ENCODE results near the gene ARID4A. TPM values are rescaled to one million over a fixed set of nuclear protein-coding genes. Genes with fewer than 3 reads are reported as not detected.

The ARID4A gene
- total and polyA plus RNA-seq, 11 donors = 5.6 to 23.1 (median 15.5) TPM

DNA sequence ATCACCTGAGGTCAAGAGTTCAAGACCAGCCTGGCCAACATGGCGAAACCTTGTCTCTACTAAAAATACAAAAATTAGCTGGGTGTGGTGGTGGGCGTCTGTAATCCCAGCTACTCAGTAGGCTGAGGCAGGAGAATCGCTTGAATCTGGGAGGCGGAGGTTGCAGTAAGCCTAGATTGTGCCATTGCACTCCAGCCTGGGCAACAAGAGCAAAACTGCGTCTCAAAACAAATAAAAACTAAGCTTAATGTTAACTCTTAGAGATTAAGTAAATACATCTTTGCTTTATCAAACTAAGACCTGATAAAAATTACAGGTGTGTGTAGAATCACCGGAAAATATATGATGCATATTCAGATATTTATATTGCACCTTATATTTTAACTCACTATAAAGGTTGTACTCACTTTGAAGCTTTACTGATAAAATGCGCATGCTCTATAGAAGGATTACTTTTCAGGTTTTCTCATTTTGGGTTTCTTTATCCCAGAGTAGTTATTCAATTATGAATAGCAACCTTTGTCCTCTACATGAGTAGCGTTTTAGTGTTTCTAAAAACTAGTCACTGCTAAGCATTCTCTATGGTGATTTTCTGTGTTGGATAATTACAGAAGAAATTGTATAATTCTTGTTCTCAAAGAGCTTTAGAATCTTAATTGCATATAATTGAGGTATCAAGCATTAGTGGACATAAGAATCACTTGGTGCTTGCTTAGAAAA, 9.4 kb downstream of the ARID4A start:
- H3K4me3 ChIP-seq = no peak overlapping the region
- intact Hi-C loops (cut with DNase I) = no loop called here
- H3K9me3 ChIP-seq = no peaks in the 10 kb centered on the region
- 94 to 96% (median 95%) methylated on average over 8 of the region's 8 CpGs for WGBS, 4 donors
- TF ChIP-seq, protein P1, sequence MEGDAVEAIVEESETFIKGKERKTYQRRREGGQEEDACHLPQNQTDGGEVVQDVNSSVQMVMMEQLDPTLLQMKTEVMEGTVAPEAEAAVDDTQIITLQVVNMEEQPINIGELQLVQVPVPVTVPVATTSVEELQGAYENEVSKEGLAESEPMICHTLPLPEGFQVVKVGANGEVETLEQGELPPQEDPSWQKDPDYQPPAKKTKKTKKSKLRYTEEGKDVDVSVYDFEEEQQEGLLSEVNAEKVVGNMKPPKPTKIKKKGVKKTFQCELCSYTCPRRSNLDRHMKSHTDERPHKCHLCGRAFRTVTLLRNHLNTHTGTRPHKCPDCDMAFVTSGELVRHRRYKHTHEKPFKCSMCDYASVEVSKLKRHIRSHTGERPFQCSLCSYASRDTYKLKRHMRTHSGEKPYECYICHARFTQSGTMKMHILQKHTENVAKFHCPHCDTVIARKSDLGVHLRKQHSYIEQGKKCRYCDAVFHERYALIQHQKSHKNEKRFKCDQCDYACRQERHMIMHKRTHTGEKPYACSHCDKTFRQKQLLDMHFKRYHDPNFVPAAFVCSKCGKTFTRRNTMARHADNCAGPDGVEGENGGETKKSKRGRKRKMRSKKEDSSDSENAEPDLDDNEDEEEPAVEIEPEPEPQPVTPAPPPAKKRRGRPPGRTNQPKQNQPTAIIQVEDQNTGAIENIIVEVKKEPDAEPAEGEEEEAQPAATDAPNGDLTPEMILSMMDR (IDR thresholded peaks at IDR 0.05) = no peak
- no peak for TF ChIP-seq POLR2A (IDR thresholded peaks at IDR 0.05)
- no peak overlapping the region for H3K27ac ChIP-seq
- peaks cover 0 to 16% (median 0%) of the 10 kb centered on the region in 12 donors for H3K4me1 ChIP-seq
- DNase-seq = no peak
- peaks cover 0 to 99% (median 69%) of the 10 kb centered on the region in 9 donors for H3K36me3 ChIP-seq
- ATAC-seq = no peak
- no peaks in the 10 kb centered on the region for H3K27me3 ChIP-seq

DNA sequence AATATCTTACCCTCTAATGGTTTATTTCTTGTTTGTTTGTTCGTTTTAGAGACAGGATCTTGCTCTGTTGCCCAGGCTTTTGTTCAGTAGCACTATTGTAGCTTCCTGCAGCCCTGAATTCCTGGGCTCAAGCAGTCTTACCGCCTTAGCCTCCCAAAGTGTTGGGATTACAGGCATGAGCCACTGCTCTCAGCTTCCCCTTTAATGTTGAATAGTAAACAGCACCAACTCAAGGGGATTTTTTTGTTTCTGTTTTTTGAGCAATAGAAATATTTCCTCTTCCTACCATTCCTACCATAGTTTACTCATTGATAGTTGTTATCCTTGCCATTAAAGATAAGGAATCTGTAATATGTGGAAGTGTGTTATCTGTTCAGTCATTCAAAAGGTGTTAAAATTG, 10.7 kb downstream of the ARID4A start:
- intact Hi-C loops (cut with DNase I) = no loop called here
- Histone ChIP-seq H3K27ac (peak overlapping the region in 1 of 12 donors; percentile 32), H3K27me3 (no peaks in the 10 kb centered on the region), H3K9me3 (no peaks in the 10 kb centered on the region), H3K4me3 (no peak overlapping the region), H3K36me3 (peaks cover 0 to 96% (median 71%) of the 10 kb centered on the region in 9 donors), H3K4me1 (peaks cover 0 to 15% (median 0%) of the 10 kb centered on the region in 12 donors)
- 79 to 86% (median 83%) methylated on average over 2 of the region's 2 CpGs for WGBS, 4 donors
- DNase-seq (no peak), ATAC-seq (no peak)
- TF ChIP-seq, protein P1 (IDR thresholded peaks at IDR 0.05) = no peak
- TF ChIP-seq POLR2A (IDR thresholded peaks at IDR 0.05) = no peak

DNA sequence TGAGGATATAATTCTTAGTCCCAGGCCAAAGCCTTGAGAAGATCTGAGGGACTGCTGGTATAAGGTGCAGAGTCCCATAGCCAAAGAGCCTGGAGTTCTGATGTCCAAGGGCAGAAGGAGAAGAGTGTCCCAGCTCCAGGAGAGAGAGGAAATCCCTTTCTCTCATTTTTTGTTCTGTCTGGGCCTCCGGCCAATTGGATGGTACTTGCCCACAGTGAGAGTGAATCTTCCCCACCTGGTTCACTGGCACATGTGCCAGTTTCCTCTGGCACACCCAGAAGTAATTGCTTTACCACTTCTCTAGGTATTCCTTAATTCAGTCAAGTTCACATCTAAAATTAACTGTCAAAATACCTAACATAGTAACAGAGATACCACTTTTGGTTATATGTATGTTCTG, 15.3 kb downstream of the ARID4A start:
- Histone ChIP-seq H3K36me3 (peaks cover 0 to 95% (median 60%) of the 10 kb centered on the region in 9 donors), H3K4me3 (no peak overlapping the region), H3K27me3 (no peaks in the 10 kb centered on the region), H3K27ac (no peak overlapping the region), H3K4me1 (peaks cover 0 to 6% (median 0%) of the 10 kb centered on the region in 12 donors), H3K9me3 (no peaks in the 10 kb centered on the region)
- DNase-seq (no peak), ATAC-seq (no peak)
- no peak for TF ChIP-seq POLR2A (IDR thresholded peaks at IDR 0.05)
- TF ChIP-seq, protein P1 (IDR thresholded peaks at IDR 0.05) = no peak
- intact Hi-C loops (cut with DNase I) = no loop called here
- 75 to 88% (median 80%) methylated on average over 1 of the region's 1 CpG for WGBS, 4 donors

DNA sequence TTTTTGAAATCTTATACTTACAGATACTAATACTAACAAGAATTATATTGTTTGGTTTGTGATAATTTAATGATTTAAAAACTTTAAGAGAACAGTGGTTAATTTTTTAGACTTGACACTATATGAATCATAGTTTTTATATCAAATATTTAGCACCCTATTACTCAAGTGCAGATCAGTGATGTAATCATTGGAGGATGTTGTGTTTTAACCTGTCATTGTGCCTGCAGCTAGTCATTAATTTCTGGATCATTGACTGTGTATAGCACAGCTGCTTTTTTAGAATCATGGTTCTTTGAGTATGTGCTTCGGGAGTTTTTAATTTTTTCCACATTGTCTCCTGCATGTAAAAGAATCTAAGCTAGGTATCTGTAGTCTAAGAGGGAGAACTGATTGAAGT, 17.3 kb downstream of the ARID4A start:
- H3K27ac ChIP-seq = no peak overlapping the region
- no peaks in the 10 kb centered on the region for H3K27me3 ChIP-seq
- no peaks in the 10 kb centered on the region for H3K4me1 ChIP-seq
- intact Hi-C loops (cut with DNase I) = no loop called here
- DNase-seq (no peak), ATAC-seq (no peak)
- 93 to 99% (median 96%) methylated on average over 1 of the region's 1 CpG for WGBS, 4 donors
- TF ChIP-seq POLR2A (IDR thresholded peaks at IDR 0.05) = no peak
- TF ChIP-seq, protein P1 (IDR thresholded peaks at IDR 0.05) = no peak
- H3K4me3 ChIP-seq = no peak overlapping the region
- H3K9me3 ChIP-seq = no peaks in the 10 kb centered on the region
- H3K36me3 ChIP-seq = peaks cover 0 to 96% (median 70%) of the 10 kb centered on the region in 9 donors

Measured in heart left ventricle (tissue), 16 donors.